GM12865 (cell line): ENCODE measurements around the gene MAP6.
"Not testable (repeated sequence)": the region's sequence is repeated elsewhere in the genome, so short reads cannot be mapped to it uniquely, and the experiment has no call there.

Experiments used
- DNase-seq: peaks from one replicate; pipeline ENCODE4 v3.0.0; 2010; ENCODE audit warnings: low read depth
- H3K4me3 ChIP-seq: 2 replicates; pipeline ENCODE4 v1.5.1; 2011; ENCODE audit warnings: mild to moderate bottlenecking, low read depth, low read length, control low read depth
- CTCF ChIP-seq: IDR thresholded peaks from 2 replicates; pipeline ENCODE4 v1.5.1; 2011; ENCODE audit warnings: low read length, control low read depth, low read depth, inconsistent platforms; ENCODE audit not compliant: insufficient read depth; ENCODE audit errors: missing control alignments

The MAP6 gene

GRCh38 chr11:75589051-75589450 is 79.8 kb downstream of the MAP6 start:
- H3K4me3 ChIP-seq: no peak overlapping the region
- DNase-seq: no peak
- TF ChIP-seq CTCF: no peak

- DNase-seq: no peak
- TF ChIP-seq CTCF: no peak
- H3K4me3 ChIP-seq: no peak overlapping the region
These were observed 80.8 kb downstream of the MAP6 start for GRCh38 chr11:75588051-75588481.

- TF ChIP-seq CTCF: no peak
- DNase-seq: no peak
These were observed 82.4 kb downstream of the MAP6 start for GRCh38 chr11:75586395-75586794.

GRCh38 chr11:75585293-75585670 is 83.6 kb downstream of the MAP6 start:
- no peak for DNase-seq
- H3K4me3 ChIP-seq: no peak overlapping the region
- no peak for TF ChIP-seq CTCF

More at GRCh38 chr11:75586395-75586794, 82.4 kb downstream of the MAP6 start:
- H3K4me3 ChIP-seq: no peak overlapping the region

- not testable (repeated sequence) for DNase-seq, H3K4me3 ChIP-seq
These were observed 84.1 kb downstream of the MAP6 start for GRCh38 chr11:75584659-75585292.

GRCh38 chr11:75583718-75584658 is 84.8 kb downstream of the MAP6 start:
- H3K4me3 ChIP-seq: peak overlapping the region; percentile 58
- no peak for TF ChIP-seq CTCF
- no peak for DNase-seq

- TF ChIP-seq CTCF: peak; percentile 14
- peak; percentile 54 for DNase-seq
- H3K4me3 ChIP-seq: peak overlapping the region; percentile 58
These were observed 85.7 kb downstream of the MAP6 start for GRCh38 chr11:75582895-75583717.
